ENCODE data around the gene TRAF4.
"Not testable (repeated sequence)": the region's sequence is repeated elsewhere in the genome, so short reads cannot be mapped to it uniquely, and the experiment has no call there.

Gene TRAF4

DNA sequence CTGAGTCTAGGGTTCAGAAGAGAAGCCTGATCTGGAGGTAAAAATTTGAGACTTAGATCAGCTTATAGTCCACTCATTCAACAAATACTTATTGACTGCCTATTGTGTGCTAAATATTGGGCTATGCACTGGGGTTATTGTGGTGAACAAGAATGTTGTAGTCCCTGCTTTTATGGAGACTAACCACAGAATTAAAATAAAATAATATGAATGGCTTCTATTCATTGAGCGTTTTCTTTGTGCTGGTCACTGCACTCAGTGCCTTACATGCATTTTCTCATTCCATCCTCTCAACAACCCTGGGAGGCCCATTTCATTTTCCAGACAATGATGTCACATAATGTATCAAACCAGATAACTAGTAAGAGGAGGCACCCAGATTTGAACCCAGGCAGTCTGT is 10.5 kb upstream of the TRAF4 start:
- DNase-seq (ENCODE audit: low spot score): no peak

DNA sequence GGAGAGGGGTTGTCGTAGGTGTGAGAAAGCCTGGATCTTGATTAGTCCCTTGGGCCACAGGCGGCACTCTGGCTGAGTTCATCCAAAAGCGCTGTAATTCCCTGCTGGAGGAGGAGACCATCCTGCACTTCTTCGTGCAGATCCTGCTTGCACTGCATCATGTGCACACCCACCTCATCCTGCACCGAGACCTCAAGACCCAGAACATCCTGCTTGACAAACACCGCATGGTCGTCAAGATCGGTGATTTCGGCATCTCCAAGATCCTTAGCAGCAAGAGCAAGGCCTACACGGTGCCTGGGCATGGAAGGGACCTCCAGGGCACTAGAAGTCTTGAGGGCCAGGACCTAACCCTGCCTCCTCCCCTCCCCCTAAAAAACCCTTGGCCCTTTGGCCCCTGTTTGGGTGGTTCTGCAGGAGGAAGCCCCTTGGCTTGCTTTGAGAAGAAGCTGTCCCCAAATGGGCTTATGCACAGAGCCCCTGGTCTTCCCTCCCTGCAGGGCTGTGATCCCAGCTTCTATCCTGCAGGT is 9.0 kb upstream of the TRAF4 start:
- DNase-seq (ENCODE audit: low spot score): no peak

GRCh38 chr17:28735242-28735722 is 8.5 kb upstream of the TRAF4 start:
- peak; percentile 75 for DNase-seq (ENCODE audit: low spot score)

DNA sequence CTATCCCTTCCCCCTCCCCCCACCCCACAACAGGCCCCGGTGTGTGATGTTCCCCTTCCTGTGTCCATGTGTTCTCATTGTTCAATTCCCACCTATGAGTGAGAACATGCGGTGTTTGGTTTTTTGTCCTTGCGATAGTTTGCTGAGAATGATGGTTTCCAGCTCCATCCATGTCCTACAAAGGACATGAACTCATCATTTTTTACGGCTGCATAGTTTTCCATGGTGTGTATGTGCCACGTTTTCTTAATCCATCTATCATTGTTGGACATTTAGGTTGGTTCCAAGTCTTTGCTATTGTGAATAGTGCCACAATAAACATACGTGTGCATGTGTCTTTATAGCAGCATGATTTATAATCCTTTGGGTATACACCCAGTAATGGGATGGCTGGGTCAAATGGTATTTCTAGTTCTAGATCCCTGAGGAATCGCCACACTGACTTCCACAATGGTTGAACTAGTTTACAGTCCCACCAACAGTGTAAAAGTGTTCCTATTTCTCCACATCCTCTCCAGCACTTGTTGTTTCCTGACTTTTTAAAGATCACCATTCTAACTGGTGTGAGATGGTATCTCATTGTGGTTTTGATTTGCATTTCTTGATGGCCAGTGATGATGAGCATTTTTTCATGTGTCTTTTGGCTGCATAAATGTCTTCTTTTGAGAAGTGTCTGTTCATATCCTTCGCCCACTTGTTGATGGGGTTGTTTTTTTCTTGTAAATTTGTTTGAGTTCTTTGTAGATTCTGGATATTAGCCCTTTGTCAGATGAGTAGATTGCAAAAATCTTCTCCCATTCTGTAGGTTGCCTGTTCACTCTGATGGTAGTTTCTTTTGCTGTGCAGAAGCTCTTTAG is 7.7 kb upstream of the TRAF4 start:
- not testable (repeated sequence) for DNase-seq (ENCODE audit: low spot score)

- no peak for DNase-seq (ENCODE audit: low spot score)
Observed at GRCh38 chr17:28737316-28737715, 6.5 kb upstream of the TRAF4 start.

DNA sequence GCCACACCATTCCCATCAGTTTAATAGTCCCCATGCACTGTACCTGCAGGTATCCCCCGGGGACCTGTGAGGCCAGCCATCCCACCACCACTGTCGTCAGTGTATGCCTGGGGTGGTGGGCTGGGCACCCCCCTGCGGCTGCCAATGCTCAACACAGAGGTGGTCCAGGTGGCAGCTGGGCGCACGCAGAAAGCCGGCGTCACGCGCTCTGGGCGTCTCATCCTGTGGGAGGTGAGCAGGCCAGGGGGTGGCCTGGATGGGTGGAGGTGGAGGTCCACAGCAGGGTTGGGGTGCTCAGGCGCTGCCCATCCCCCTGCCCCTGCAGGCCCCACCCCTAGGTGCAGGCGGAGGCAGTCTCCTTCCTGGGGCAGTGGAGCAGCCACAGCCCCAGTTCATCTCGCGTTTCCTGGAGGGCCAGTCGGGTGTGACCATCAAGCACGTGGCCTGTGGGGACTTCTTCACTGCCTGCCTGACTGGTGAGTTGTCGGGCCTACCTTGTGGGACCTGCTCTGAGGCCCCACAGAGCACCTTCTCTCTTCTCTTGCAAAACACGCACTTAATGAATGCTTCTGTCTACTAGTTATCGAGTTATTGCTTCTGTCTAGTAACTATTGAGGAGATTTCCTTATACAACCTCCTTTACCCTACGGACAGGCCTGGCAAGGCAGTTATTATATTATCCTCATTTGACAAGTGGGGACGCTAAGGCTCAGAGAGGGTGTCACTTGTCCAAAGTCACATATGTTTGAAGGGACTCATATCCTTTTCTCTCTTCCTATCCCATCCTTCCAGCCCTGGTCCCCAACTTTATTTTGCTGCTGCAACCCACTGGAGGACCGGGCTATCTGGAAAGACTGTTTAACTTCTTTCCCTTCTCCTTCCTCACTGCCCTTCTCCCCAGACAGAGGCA is 5.8 kb upstream of the TRAF4 start:
- no peak for DNase-seq (ENCODE audit: low spot score)

GRCh38 chr17:28738680-28739384 is 5.0 kb upstream of the TRAF4 start:
- DNase-seq (ENCODE audit: low spot score): no peak

GRCh38 chr17:28740406-28741357 is 3.1 kb upstream of the TRAF4 start:
- DNase-seq (ENCODE audit: low spot score): no peak

GRCh38 chr17:28741358-28742349 is 2.2 kb upstream of the TRAF4 start:
- no peak for DNase-seq (ENCODE audit: low spot score)

DNA sequence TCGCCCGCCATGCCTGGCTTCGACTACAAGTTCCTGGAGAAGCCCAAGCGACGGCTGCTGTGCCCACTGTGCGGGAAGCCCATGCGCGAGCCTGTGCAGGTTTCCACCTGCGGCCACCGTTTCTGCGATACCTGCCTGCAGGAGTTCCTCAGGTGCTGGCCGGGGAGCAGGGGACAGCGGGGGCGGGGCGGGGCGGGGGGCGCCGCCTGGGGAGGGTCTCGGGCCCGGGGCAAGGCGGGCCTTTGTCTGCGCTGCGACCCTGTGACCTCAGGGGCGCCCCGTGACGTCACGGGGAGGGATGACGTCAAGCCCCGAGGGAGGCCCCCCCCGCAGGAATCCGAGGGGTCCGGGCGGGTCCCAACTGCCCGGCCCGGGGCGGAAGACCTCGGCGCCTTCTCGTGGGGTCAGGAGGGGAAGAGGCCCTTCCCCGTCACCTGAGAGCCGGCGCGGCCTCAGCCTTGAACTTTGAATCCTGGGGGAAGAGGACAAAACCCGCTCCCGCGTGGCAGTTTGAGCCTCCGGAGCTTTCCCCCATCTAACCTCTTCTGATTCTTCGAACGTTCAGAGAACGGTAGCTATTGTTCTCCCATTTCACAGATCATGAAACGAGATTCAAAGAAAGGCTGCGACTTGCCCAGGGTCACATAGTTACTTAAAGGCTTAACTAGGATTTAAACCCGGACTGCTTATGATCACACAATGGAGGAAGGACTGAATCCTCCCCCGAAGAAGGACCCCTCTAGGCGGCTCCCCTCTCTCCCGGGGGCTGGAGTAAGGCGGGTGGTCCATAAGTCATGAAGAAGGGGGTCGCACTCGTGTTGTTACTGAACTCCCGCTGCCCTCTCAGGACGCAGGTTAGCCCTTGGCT is 527 bp downstream of the TRAF4 start:
- DNase-seq (ENCODE audit: low spot score): peak; percentile 24

GRCh38 chr17:28744972-28745785 is 1.4 kb downstream of the TRAF4 start:
- DNase-seq (ENCODE audit: low spot score): no peak

DNA sequence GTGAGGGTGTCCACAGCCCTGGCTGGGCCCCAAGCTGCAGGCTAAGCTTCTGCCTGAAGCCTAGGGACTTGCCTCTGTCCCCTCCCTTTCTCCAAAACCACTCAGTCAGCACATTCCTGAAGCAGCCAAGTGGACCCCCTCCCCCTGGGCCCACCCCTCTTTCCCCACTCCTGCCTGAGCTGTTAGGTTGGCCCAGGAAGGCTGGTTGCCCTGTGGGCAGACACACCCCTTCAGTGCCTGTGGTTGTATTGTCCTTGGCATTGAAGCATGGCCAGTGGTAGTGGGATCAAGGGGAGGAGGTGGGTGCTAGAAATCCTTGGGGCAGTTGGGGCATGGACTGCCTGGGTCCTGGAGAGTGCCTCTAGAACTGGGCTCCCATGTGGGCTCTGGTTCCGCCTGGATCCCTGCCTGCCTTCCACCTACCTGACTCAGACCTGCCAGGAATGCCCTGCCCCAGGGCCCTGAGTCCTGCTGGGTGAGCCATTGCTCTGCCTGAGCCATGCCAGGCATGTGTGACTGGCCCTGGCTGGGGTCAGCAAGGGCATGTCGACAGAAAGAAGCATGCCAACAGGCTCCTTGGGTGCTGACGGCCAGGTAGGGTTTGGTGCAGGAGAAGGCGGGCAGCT is 2.1 kb downstream of the TRAF4 start:
- no peak for DNase-seq (ENCODE audit: low spot score)

DNA sequence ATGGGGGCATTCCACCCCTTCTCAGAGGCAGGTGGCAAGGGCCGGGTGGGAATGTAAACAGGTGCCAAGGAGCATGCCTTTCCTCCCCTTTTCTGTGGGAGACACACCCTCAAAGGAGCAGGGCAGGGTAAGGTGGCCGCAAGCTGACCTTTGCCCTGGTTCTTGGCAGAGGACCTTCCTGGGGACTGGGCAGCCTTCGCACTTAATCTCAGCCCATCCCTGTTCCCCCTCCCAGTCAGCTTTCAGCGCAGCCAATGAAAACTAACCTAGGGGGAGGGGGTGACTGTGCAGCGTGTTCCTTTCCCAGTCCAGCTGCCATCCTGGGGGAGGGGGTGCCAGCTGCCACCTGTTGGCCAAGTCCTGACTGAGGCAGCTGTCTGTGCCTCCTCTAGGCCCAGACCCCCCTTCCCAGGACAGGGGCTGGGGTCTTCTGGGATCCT is 2.8 kb downstream of the TRAF4 start:
- DNase-seq (ENCODE audit: low spot score): no peak

- no peak for DNase-seq (ENCODE audit: low spot score)
Observed at GRCh38 chr17:28747051-28747691, 3.4 kb downstream of the TRAF4 start.

GRCh38 chr17:28747801-28748750 is 4.3 kb downstream of the TRAF4 start:
- DNase-seq (ENCODE audit: low spot score): no peak
